Natural killer cell (primary cell): ENCODE results near the gene ZNF506. TPM values are rescaled to one million over a fixed set of nuclear protein-coding genes. Genes with fewer than 3 reads are reported as not detected.

Experiments used
- ATAC-seq, 3 donors: fragments of 150-1000 bp in 2 of 3; fragments of 200-7000 bp in 1 of 3; cut with Tn5 transposase; 1 replicate in 1 of 3; 2 replicates in 2 of 3; pipeline ENCODE4 v1.10.0; 2021; ENCODE audit warnings: mild to moderate bottlenecking in 2 of 3, moderate library complexity in 2 of 3
- DNase-seq, 2 donors: peaks; one replicate each; pipeline versions ENCODE4 v3.0.0 to v3.0.0-alpha.2; 2013 to 2021; ENCODE audit warnings: mixed read lengths in 1 of 2
- H3K27ac ChIP-seq: one replicate; pipeline ENCODE4 v1.5.1; 2013; ENCODE audit warnings: mild to moderate bottlenecking, low read length
- H3K27me3 ChIP-seq: one replicate; pipeline ENCODE4 v1.6.1; 2013; ENCODE audit warnings: low read length; ENCODE audit not compliant: control insufficient read depth, insufficient read depth
- H3K36me3 ChIP-seq: one replicate; pipeline ENCODE4 v1.6.1; 2013; ENCODE audit warnings: low read length; ENCODE audit not compliant: control insufficient read depth, insufficient read depth
- H3K4me1 ChIP-seq: one replicate; pipeline ENCODE4 v1.6.1; 2013; ENCODE audit warnings: low read length; ENCODE audit not compliant: control insufficient read depth, insufficient read depth
- H3K4me3 ChIP-seq: one replicate; pipeline ENCODE4 v1.5.1; 2013; ENCODE audit warnings: low read length
- H3K9me3 ChIP-seq: one replicate; pipeline ENCODE4 v1.6.1; 2013; ENCODE audit warnings: low read length; ENCODE audit not compliant: control insufficient read depth, insufficient read depth
- H3K27ac Mint-ChIP-seq, 2 donors: one replicate each; pipeline ENCODE4 v1.8.0; 2022; ENCODE audit warnings: mild to moderate bottlenecking in 2 of 2, mixed read lengths in 2 of 2, moderate library complexity in 1 of 2
- H3K27me3 Mint-ChIP-seq, 2 donors: one replicate each; pipeline ENCODE4 v1.8.0; 2022; ENCODE audit warnings: low read depth in 2 of 2, mixed read lengths in 2 of 2
- H3K36me3 Mint-ChIP-seq: one replicate; pipeline ENCODE4 v1.8.0; 2022; ENCODE audit warnings: mixed read lengths
- H3K4me1 Mint-ChIP-seq, 2 donors: one replicate each; pipeline ENCODE4 v1.8.0; 2022; ENCODE audit warnings: mixed read lengths in 2 of 2
- H3K4me3 Mint-ChIP-seq: one replicate; pipeline ENCODE4 v1.8.0; 2022; ENCODE audit warnings: mild to moderate bottlenecking, moderate library complexity, mixed read lengths
- H3K9me3 Mint-ChIP-seq, 2 donors: one replicate each; pipeline ENCODE4 v1.8.0; 2022; ENCODE audit warnings: mixed read lengths in 2 of 2
- WGBS: methylation state at CpG from one replicate; pipeline ENCODE4 v1.1.7; 2013; ENCODE audit warnings: missing lambda C conversion rate; ENCODE audit not compliant: insufficient coverage; 5-methylcytosine and 5-hydroxymethylcytosine counted together
- intact Hi-C: fragments of 100-400 bp; cut with micrococcal nuclease; formaldehyde crosslinking; loops from one replicate; pipeline ENCODE4 v1.14.2; 2022
- total RNA-seq, 4 donors: library from RNA; stranded (reverse); fragments of 120-200 nt in 1 of 4; gene quantifications; one replicate each; pipeline versions ENCODE4 v1.2.3 to v1.2.4, GENCODE V29; 2013 to 2022
- TF ChIP-seq, protein P1 (sequence below): fragments of 200-600 bp; IDR thresholded peaks from one replicate; pipeline ENCODE4 v1.8.0; 2022; ENCODE audit warnings: antibody characterized with exemption

ZNF506 gene
- total RNA-seq, 3 donors from 2014 or later (not counting 1 experiment from before 2014, with no cell fraction given) = 35.0 to 62.8 (median 44.0) TPM

DNA sequence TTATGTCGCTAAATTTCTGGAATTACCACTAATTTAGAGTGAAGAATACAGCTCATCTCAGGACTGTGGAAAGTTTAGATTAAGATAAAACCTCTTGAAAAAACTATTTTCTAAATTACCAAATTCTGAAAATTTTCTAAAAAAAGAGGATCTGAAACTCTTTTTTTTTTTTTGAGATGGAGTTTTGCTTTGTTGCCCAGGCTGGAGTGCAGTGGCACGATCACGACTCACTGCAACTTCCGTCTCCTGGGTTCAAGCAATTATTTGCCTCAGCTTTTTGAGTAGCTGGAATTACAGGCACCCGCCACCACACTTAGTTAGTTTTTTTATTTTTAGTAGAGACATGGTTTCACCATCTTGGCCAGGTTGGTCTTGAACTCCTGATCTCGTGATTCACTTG is 27.5 kb upstream of the ZNF506 start:
- WGBS = 86% methylated on average over 5 of the region's 6 CpGs
- H3K27ac ChIP-seq = no peak overlapping the region
- peaks cover 3% of the 10 kb centered on the region for H3K9me3 ChIP-seq
- intact Hi-C loops = no loop called here
- DNase-seq (no peak), ATAC-seq (no peak)
- H3K27me3 Mint-ChIP-seq = no peaks in the 10 kb centered on the region
- no peaks in the 10 kb centered on the region for H3K36me3 ChIP-seq
- no peaks in the 10 kb centered on the region for H3K27me3 ChIP-seq
- no peaks in the 10 kb centered on the region for H3K4me1 Mint-ChIP-seq
- no peaks in the 10 kb centered on the region for H3K36me3 Mint-ChIP-seq
- no peaks in the 10 kb centered on the region for H3K9me3 Mint-ChIP-seq
- no peak overlapping the region for H3K4me3 Mint-ChIP-seq
- H3K4me3 ChIP-seq = no peak overlapping the region
- no peaks in the 10 kb centered on the region for H3K4me1 ChIP-seq
- no peak overlapping the region for H3K27ac Mint-ChIP-seq
- TF ChIP-seq, protein P1, sequence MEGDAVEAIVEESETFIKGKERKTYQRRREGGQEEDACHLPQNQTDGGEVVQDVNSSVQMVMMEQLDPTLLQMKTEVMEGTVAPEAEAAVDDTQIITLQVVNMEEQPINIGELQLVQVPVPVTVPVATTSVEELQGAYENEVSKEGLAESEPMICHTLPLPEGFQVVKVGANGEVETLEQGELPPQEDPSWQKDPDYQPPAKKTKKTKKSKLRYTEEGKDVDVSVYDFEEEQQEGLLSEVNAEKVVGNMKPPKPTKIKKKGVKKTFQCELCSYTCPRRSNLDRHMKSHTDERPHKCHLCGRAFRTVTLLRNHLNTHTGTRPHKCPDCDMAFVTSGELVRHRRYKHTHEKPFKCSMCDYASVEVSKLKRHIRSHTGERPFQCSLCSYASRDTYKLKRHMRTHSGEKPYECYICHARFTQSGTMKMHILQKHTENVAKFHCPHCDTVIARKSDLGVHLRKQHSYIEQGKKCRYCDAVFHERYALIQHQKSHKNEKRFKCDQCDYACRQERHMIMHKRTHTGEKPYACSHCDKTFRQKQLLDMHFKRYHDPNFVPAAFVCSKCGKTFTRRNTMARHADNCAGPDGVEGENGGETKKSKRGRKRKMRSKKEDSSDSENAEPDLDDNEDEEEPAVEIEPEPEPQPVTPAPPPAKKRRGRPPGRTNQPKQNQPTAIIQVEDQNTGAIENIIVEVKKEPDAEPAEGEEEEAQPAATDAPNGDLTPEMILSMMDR = no peak

- ATAC-seq (no peak), DNase-seq (no peak)
- no peak overlapping the region for H3K4me3 Mint-ChIP-seq
- TF ChIP-seq, protein P1 = no peak
- H3K4me1 ChIP-seq = no peaks in the 10 kb centered on the region
- H3K4me1 Mint-ChIP-seq = no peaks in the 10 kb centered on the region
- no peaks in the 10 kb centered on the region for H3K9me3 Mint-ChIP-seq
- no peaks in the 10 kb centered on the region for H3K27me3 Mint-ChIP-seq
- H3K36me3 ChIP-seq = no peaks in the 10 kb centered on the region
- H3K27ac ChIP-seq = no peak overlapping the region
- intact Hi-C loops = no loop called here
- H3K4me3 ChIP-seq = no peak overlapping the region
- H3K9me3 ChIP-seq = peaks cover 3% of the 10 kb centered on the region
- H3K36me3 Mint-ChIP-seq = no peaks in the 10 kb centered on the region
- no peaks in the 10 kb centered on the region for H3K27me3 ChIP-seq
- no peak overlapping the region for H3K27ac Mint-ChIP-seq
- WGBS = 98% methylated on average over 12 of the region's 12 CpGs
Observed at GRCh38 chr19:19847781-19848180, 26.2 kb upstream of the ZNF506 start.

- no peak overlapping the region for H3K4me3 ChIP-seq
- no peaks in the 10 kb centered on the region for H3K36me3 ChIP-seq
- no peaks in the 10 kb centered on the region for H3K27me3 ChIP-seq
- peaks cover 2 to 21% of the 10 kb centered on the region in 2 donors for H3K9me3 Mint-ChIP-seq
- H3K27me3 Mint-ChIP-seq = peaks cover 0 to 3% of the 10 kb centered on the region in 2 donors
- intact Hi-C loops = no loop called here
- DNase-seq (no peak), ATAC-seq (no peak)
- H3K27ac Mint-ChIP-seq = no peak overlapping the region
- no peak overlapping the region for H3K4me3 Mint-ChIP-seq
- no peaks in the 10 kb centered on the region for H3K4me1 ChIP-seq
- TF ChIP-seq, protein P1 = no peak
- peaks cover 26% of the 10 kb centered on the region for H3K36me3 Mint-ChIP-seq
- no peak overlapping the region for H3K27ac ChIP-seq
- H3K4me1 Mint-ChIP-seq = no peaks in the 10 kb centered on the region
- H3K9me3 ChIP-seq = peaks cover 38% of the 10 kb centered on the region
Observed at GRCh38 chr19:19835560-19836038, 14.0 kb upstream of the ZNF506 start.

DNA sequence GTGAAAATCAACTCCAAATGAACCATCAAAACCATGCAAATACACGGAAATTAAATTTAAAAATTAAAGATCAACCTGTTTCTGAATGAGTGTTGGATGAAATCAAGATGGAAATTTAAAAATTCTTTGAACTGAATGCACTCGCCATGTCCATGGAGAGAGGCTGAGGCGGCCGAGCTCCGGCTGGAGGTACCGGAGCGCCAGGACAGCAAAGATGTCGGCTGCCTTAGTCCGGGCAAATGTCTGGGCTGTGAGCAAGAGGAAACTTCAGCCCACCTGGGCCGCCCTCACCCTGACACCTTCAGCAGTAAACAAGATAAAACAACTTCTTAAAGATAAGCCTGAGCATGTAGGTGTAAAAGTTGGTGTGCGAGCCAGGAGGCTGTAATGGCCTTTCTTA is 5.3 kb upstream of the ZNF506 start:
- Histone ChIP-seq H3K27me3 (no peaks in the 10 kb centered on the region), H3K4me1 (peaks cover 4% of the 10 kb centered on the region), H3K4me3 (no peak overlapping the region), H3K9me3 (peaks cover 25% of the 10 kb centered on the region), H3K36me3 (no peaks in the 10 kb centered on the region), H3K27ac (no peak overlapping the region)
- WGBS = over 99% methylated on average over 10 of the region's 11 CpGs
- Mint-ChIP-seq H3K9me3 (peaks cover 7 to 16% of the 10 kb centered on the region in 2 donors), H3K4me1 (no peaks in the 10 kb centered on the region), H3K27ac (no peak overlapping the region), H3K4me3 (no peak overlapping the region), H3K27me3 (peaks cover 0 to 3% of the 10 kb centered on the region in 2 donors), H3K36me3 (peaks cover 25% of the 10 kb centered on the region)
- no peak for DNase-seq
- intact Hi-C loops = no loop called here
- ATAC-seq = no peak
- TF ChIP-seq, protein P1 = no peak
